H9 (cell line): ENCODE measurements around the gene ITPKC. TPM values are rescaled to one million over a fixed set of nuclear protein-coding genes. Genes with fewer than 3 reads are reported as not detected.

Experiments
- DNase-seq: peaks from one replicate; pipeline ENCODE4 v3.0.0-alpha.2; 2017
- H2AFZ ChIP-seq: one replicate; pipeline ENCODE4 v1.6.1; 2013; ENCODE audit warnings: mild to moderate bottlenecking, low read length, control low read depth, moderate library complexity
- H2AK5ac ChIP-seq: 2 replicates; pipeline ENCODE4 v1.6.1; 2013; ENCODE audit warnings: low read length, control low read depth, mixed read lengths; ENCODE audit not compliant: insufficient read length
- H2BK120ac ChIP-seq: one replicate; pipeline ENCODE4 v1.6.1; 2013; ENCODE audit warnings: low read depth, mild to moderate bottlenecking, low read length, control low read depth, inconsistent platforms; ENCODE audit not compliant: poor library complexity, severe bottlenecking
- H2BK12ac ChIP-seq: 2 replicates; pipeline ENCODE4 v1.6.1; 2013; ENCODE audit warnings: low read length, control low read depth, mixed read lengths, low read depth; ENCODE audit not compliant: insufficient read length
- H2BK15ac ChIP-seq: 2 replicates; pipeline ENCODE4 v1.6.1; 2013; ENCODE audit warnings: low read depth, low read length, control low read depth
- H2BK20ac ChIP-seq: one replicate; pipeline ENCODE4 v1.6.1; 2013; ENCODE audit warnings: low read depth, mild to moderate bottlenecking, low read length, control low read depth, inconsistent platforms; ENCODE audit not compliant: poor library complexity, severe bottlenecking
- H2BK5ac ChIP-seq: 2 replicates; pipeline ENCODE4 v1.6.1; 2013; ENCODE audit warnings: low read length, control low read depth, mixed read lengths; ENCODE audit not compliant: insufficient read length
- H3K14ac ChIP-seq: 2 replicates; pipeline ENCODE4 v1.6.1; 2013; ENCODE audit warnings: low read length, control low read depth; ENCODE audit not compliant: insufficient read depth
- H3K18ac ChIP-seq: 2 replicates; pipeline ENCODE4 v1.6.1; 2013; ENCODE audit warnings: low read depth, mild to moderate bottlenecking, mixed read lengths, low read length, control low read depth; ENCODE audit not compliant: insufficient read length
- H3K23ac ChIP-seq: 2 replicates; pipeline ENCODE4 v1.6.1; 2013; ENCODE audit warnings: low read length, control low read depth, mixed read lengths, low read depth; ENCODE audit not compliant: insufficient read length
- H3K23me2 ChIP-seq: 2 replicates; pipeline ENCODE4 v1.6.1; 2013; ENCODE audit warnings: low read depth, mild to moderate bottlenecking, mixed read lengths, low read length, control low read depth; ENCODE audit not compliant: insufficient read length, poor library complexity, severe bottlenecking
- H3K27ac ChIP-seq: 2 replicates; pipeline ENCODE4 v1.5.1; 2013; ENCODE audit warnings: low read length, control low read depth, mixed read lengths, low read depth; ENCODE audit not compliant: insufficient read length
- H3K27me3 ChIP-seq: 2 replicates; pipeline ENCODE4 v1.6.1; 2013; ENCODE audit warnings: low read length, control low read depth, inconsistent platforms; ENCODE audit not compliant: insufficient read depth
- H3K4ac ChIP-seq: 2 replicates; pipeline ENCODE4 v1.6.1; 2013; ENCODE audit warnings: low read depth, mild to moderate bottlenecking, control low read depth, inconsistent platforms, low read length, moderate library complexity
- H3K4me1 ChIP-seq: 2 replicates; pipeline ENCODE4 v1.6.1; 2013; ENCODE audit warnings: low read length, control low read depth, inconsistent platforms; ENCODE audit not compliant: insufficient read depth
- H3K4me2 ChIP-seq: 2 replicates; pipeline ENCODE4 v1.6.1; 2013; ENCODE audit warnings: low read length, control low read depth, mixed read lengths; ENCODE audit not compliant: insufficient read length, insufficient read depth
- H3K56ac ChIP-seq: 2 replicates; pipeline ENCODE4 v1.6.1; 2013; ENCODE audit warnings: low read depth, mild to moderate bottlenecking, mixed read lengths, low read length, control low read depth; ENCODE audit not compliant: insufficient read length
- H3K79me1 ChIP-seq: 2 replicates; pipeline ENCODE4 v1.6.1; 2013; ENCODE audit warnings: low read depth, mild to moderate bottlenecking, moderate library complexity, low read length, control low read depth, inconsistent platforms; ENCODE audit not compliant: insufficient read depth, poor library complexity, severe bottlenecking
- H3K79me2 ChIP-seq: 2 replicates; pipeline ENCODE4 v1.6.1; 2013; ENCODE audit warnings: low read length, control low read depth, inconsistent platforms; ENCODE audit not compliant: insufficient read depth
- H3K9ac ChIP-seq: 2 replicates; pipeline ENCODE4 v1.6.1; 2013; ENCODE audit warnings: low read length, control low read depth, mixed read lengths; ENCODE audit not compliant: insufficient read length; ENCODE audit errors: extremely low read depth
- H3K9me3 ChIP-seq: one replicate; pipeline ENCODE4 v1.6.1; 2013; ENCODE audit warnings: low read depth, low read length, inconsistent platforms; ENCODE audit not compliant: control insufficient read depth
- H3T11ph ChIP-seq: one replicate; pipeline ENCODE4 v1.6.1; 2013; ENCODE audit warnings: mild to moderate bottlenecking, low read length, control low read depth, inconsistent platforms
- H4K20me1 ChIP-seq: one replicate; pipeline ENCODE4 v1.6.1; 2013; ENCODE audit not compliant: control insufficient read depth, insufficient read length, insufficient read depth
- H4K5ac ChIP-seq: 2 replicates; pipeline ENCODE4 v1.6.1; 2013; ENCODE audit warnings: low read depth, mild to moderate bottlenecking, mixed read lengths, low read length, control low read depth; ENCODE audit not compliant: insufficient read length
- H4K8ac ChIP-seq: replicated peaks from 2 replicates; pipeline ENCODE4 v1.6.1; 2013; ENCODE audit warnings: low read length, control low read depth, mixed read lengths, low read depth; ENCODE audit not compliant: insufficient read length
- H4K91ac ChIP-seq: 2 replicates; pipeline ENCODE4 v1.6.1; 2013; ENCODE audit warnings: low read depth, mild to moderate bottlenecking, moderate library complexity, mixed read lengths, low read length, control low read depth; ENCODE audit not compliant: insufficient read length
- H3K27ac Mint-ChIP-seq, 3 experiments: 2 replicates in 2 of 3; 3 replicates in 1 of 3; pipeline ENCODE4 v1.8.0; 2020 to 2021; ENCODE audit warnings: mixed read lengths in 3 of 3, mild to moderate bottlenecking in 1 of 3, moderate library complexity in 1 of 3
- H3K27me3 Mint-ChIP-seq: 2 replicates; pipeline ENCODE4 v1.8.0; 2021; ENCODE audit warnings: low read depth, mild to moderate bottlenecking, moderate library complexity, mixed read lengths
- H3K36me3 Mint-ChIP-seq, 3 experiments: 2 replicates in 2 of 3; 3 replicates in 1 of 3; pipeline ENCODE4 v1.8.0; 2020 to 2021; ENCODE audit warnings: low read depth in 3 of 3, mixed read lengths in 3 of 3; ENCODE audit not compliant: insufficient read depth in 1 of 3
- H3K4me1 Mint-ChIP-seq, 2 experiments: 2 replicates each; pipeline ENCODE4 v1.8.0; 2020; ENCODE audit warnings: mixed read lengths in 2 of 2
- H3K4me3 Mint-ChIP-seq, 2 experiments: 2 replicates in 1 of 2; 3 replicates in 1 of 2; pipeline ENCODE4 v1.8.0; 2020 to 2021; ENCODE audit warnings: mild to moderate bottlenecking in 2 of 2, mixed read lengths in 2 of 2, moderate library complexity in 1 of 2
- H3K9me3 Mint-ChIP-seq, 2 experiments: 2 replicates in 1 of 2; 3 replicates in 1 of 2; pipeline ENCODE4 v1.8.0; 2020; ENCODE audit warnings: mild to moderate bottlenecking in 2 of 2, mixed read lengths in 2 of 2, moderate library complexity in 1 of 2
- CTCF ChIP-seq: fragments of 200-600 bp; sonication (generic); conservative IDR thresholded peaks from 3 replicates; pipeline ENCODE4 v1.8.0; 2021; ENCODE audit warnings: antibody characterized with exemption, mild to moderate bottlenecking
- WGBS: extraction: QIAGEN DNeasy Blood & Tissue Kit; methylation state at CpG from one replicate; pipeline ENCODE4 v1.1.7; 2013; ENCODE audit warnings: missing lambda C conversion rate, low lambda C conversion rate, mixed read lengths; ENCODE audit not compliant: insufficient read length; ENCODE audit errors: extremely low coverage; 5-methylcytosine and 5-hydroxymethylcytosine counted together
- total RNA-seq: library from RNA; stranded (reverse); gene quantifications from 2 replicates; pipeline ENCODE4 v1.2.1, GENCODE V29; 2021

The ITPKC gene
- total RNA-seq, 1 experiment from 2014 or later: 11.2 TPM

DNA sequence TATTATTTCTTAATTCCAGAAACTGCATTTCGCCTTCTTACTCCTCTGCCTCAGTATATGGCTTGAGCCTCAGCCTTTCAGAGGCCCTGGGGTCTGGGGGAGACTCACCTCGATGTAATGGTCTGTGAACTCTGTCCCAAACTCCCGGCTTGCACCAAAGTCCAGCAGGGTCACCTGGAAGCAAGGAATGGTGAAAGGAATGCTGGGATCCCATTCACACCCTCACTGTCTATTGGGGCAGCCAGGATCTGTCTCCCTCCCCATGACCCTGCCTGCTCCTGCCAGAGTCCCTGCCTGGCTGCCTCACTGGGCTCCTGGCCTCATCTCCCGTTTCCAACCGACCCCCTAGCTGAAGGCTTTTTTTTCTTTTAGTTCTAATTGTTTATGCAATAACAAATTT lies 21.0 kb upstream of the ITPKC start:
- H2BK12ac ChIP-seq: no peak overlapping the region
- no peaks in the 10 kb centered on the region for H3K4me1 ChIP-seq
- H3K4me1 Mint-ChIP-seq: peaks cover 5 to 12% of the 10 kb centered on the region in 2 experiments; a peak in 3 of 4 replicates

More for the DNA sequence above, 21.0 kb upstream of the ITPKC start:
- Histone ChIP-seq H2BK15ac (no peak overlapping the region), H3K23me2 (peaks cover 3% of the 10 kb centered on the region), H4K8ac (no peak overlapping the region), H3K27ac (no peak overlapping the region), H3K27me3 (no peaks in the 10 kb centered on the region), H3K4me2 (no peak overlapping the region), H2BK20ac (no peak overlapping the region), H3K79me1 (no peaks in the 10 kb centered on the region), H2BK5ac (no peak overlapping the region), H4K5ac (no peak overlapping the region), H3K18ac (no peak overlapping the region), H2BK120ac (no peak overlapping the region), H3K56ac (no peak overlapping the region), H3K23ac (no peak overlapping the region), H3K9me3 (no peaks in the 10 kb centered on the region), H3K4ac (no peak overlapping the region), H4K20me1 (no peaks in the 10 kb centered on the region), H2AK5ac (no peak overlapping the region), H3K9ac (no peak overlapping the region), H4K91ac (no peak overlapping the region), H2AFZ (no peak overlapping the region), H3T11ph (no peak overlapping the region), H3K14ac (no peak overlapping the region), H3K79me2 (no peaks in the 10 kb centered on the region)
- no peak overlapping the region; a peak in 1 of 5 replicates for H3K4me3 Mint-ChIP-seq
- WGBS: no CpG with 5 or more reads among the region's 5 CpGs
- H3K36me3 Mint-ChIP-seq: peaks cover 12 to 48% (median 37%) of the 10 kb centered on the region in 3 experiments
- H3K27ac Mint-ChIP-seq: no peak overlapping the region; a peak in 1 of 7 replicates
- H3K9me3 Mint-ChIP-seq: no peaks in the 10 kb centered on the region
- H3K27me3 Mint-ChIP-seq: no peaks in the 10 kb centered on the region
- no peak for DNase-seq
- no peak for TF ChIP-seq CTCF
